ENCODE measurements around the gene NCF4. TPM values are rescaled to one million over a fixed set of nuclear protein-coding genes. Genes with fewer than 3 reads are reported as not detected.

NCF4 gene
- total and polyA plus RNA-seq, 2 of the 4 experiments (the other 2 are of a cell fraction), result not detected

GRCh38 chr22:36858156-36858555 lies 2.6 kb upstream of the NCF4 start:
- no peak overlapping the region for H3K23ac ChIP-seq (ENCODE audit: low read depth, low read length)
- H2AK5ac ChIP-seq (ENCODE audit: low read depth, low read length), result no peak overlapping the region
- intact Hi-C loops (cut with micrococcal nuclease), result no loop called here
- no peak overlapping the region for H2AK9ac ChIP-seq (replicated peaks; ENCODE audit: low read depth, low read length, poor library complexity)
- no peak overlapping the region for H2AFZ ChIP-seq (replicated peaks; ENCODE audit: low read length, poor library complexity)
- no CpG with 5 or more reads among the region's 9 CpGs for WGBS, 2 experiments (ENCODE audit: extremely low coverage in 2 of 2, insufficient read length in 1 of 2)
- TF ChIP-seq CHD1 (IDR thresholded peaks at IDR 0.05; ENCODE audit: low read depth, low read length) (no peak), POLR2A (IDR thresholded peaks at IDR 0.05; ENCODE audit: low read depth, low read length) (no peak), NFE2L2 (IDR thresholded peaks at IDR 0.05; ENCODE audit: low read depth, low read length) (no peak), MAZ (IDR thresholded peaks at IDR 0.05; ENCODE audit: borderline replicate concordance, low read depth, low read length) (no peak), RCOR1 (IDR thresholded peaks at IDR 0.05; ENCODE audit: insufficient replicate concordance, low read length) (no peak), CEBPB (IDR thresholded peaks at IDR 0.05; ENCODE audit: low read depth, low read length) (no peak)
- TF ChIP-seq, protein P1, sequence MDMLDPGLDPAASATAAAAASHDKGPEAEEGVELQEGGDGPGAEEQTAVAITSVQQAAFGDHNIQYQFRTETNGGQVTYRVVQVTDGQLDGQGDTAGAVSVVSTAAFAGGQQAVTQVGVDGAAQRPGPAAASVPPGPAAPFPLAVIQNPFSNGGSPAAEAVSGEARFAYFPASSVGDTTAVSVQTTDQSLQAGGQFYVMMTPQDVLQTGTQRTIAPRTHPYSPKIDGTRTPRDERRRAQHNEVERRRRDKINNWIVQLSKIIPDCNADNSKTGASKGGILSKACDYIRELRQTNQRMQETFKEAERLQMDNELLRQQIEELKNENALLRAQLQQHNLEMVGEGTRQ (IDR thresholded peaks at IDR 0.05; ENCODE audit: low read depth, low read length), result no peak
- TF ChIP-seq, protein P2, sequence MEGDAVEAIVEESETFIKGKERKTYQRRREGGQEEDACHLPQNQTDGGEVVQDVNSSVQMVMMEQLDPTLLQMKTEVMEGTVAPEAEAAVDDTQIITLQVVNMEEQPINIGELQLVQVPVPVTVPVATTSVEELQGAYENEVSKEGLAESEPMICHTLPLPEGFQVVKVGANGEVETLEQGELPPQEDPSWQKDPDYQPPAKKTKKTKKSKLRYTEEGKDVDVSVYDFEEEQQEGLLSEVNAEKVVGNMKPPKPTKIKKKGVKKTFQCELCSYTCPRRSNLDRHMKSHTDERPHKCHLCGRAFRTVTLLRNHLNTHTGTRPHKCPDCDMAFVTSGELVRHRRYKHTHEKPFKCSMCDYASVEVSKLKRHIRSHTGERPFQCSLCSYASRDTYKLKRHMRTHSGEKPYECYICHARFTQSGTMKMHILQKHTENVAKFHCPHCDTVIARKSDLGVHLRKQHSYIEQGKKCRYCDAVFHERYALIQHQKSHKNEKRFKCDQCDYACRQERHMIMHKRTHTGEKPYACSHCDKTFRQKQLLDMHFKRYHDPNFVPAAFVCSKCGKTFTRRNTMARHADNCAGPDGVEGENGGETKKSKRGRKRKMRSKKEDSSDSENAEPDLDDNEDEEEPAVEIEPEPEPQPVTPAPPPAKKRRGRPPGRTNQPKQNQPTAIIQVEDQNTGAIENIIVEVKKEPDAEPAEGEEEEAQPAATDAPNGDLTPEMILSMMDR (conservative IDR thresholded peaks at IDR 0.05; ENCODE audit: low read depth, low read length), result no peak
- DNase-seq (no peak), ATAC-seq (ENCODE audit: low read depth) (no peak)
- H4K20me1 ChIP-seq (ENCODE audit: insufficient read depth, low read length), result no peaks in the 10 kb centered on the region
- no peaks in the 10 kb centered on the region for H3K36me3 ChIP-seq (ENCODE audit: control insufficient read depth, insufficient read depth, low read length)
- H3K27ac ChIP-seq (ENCODE audit: insufficient read depth, low read length), result no peak overlapping the region
- H3K9me1 ChIP-seq (ENCODE audit: insufficient read depth, low read length), result no peaks in the 10 kb centered on the region
- BruUV-seq (replicated peaks), result no TSS peak
- no peak overlapping the region for H4K91ac ChIP-seq (ENCODE audit: insufficient read depth, low read depth, low read length)
- dilution Hi-C loops (cut with HindIII; ENCODE audit: low sequenced_read_pairs, unreplicated experiment), result no loop called here
- no peak overlapping the region for H2BK20ac ChIP-seq (ENCODE audit: low read depth, low read length)
- H3K9me3 ChIP-seq (ENCODE audit: control insufficient read depth, insufficient read depth, low read length), result no peaks in the 10 kb centered on the region
- no peaks in the 10 kb centered on the region for H3K79me1 ChIP-seq (ENCODE audit: low read depth in 1 of 2, low read length in 2 of 2)
- CTCF ChIA-PET, result no interaction called here
- no peak overlapping the region for H2BK15ac ChIP-seq (ENCODE audit: low read depth, low read length)
- H3K56ac ChIP-seq (ENCODE audit: extremely low read depth, insufficient read depth, low read length), result no peak overlapping the region
- H3K4me2 ChIP-seq (ENCODE audit: low read depth, low read length), result no peak overlapping the region
- no peak overlapping the region for H4K5ac ChIP-seq (ENCODE audit: low read depth, low read length)
- no peak overlapping the region for H3K14ac ChIP-seq (replicated peaks; ENCODE audit: low read depth, low read length)
- no peak overlapping the region for H3K18ac ChIP-seq (ENCODE audit: low read depth, low read length)
- no peak overlapping the region for H3K9ac ChIP-seq (ENCODE audit: low read depth, low read length)
- H4K8ac ChIP-seq (ENCODE audit: low read depth in 2 of 2, low read length in 2 of 2), result no peak overlapping the region
- in situ Hi-C loops (cut with MboI; ENCODE audit: low sequenced_read_pairs), result loop anchor here (5.0 kb wide), 1 partner anchor 311 kb away; no protein-coding TSS in a partner anchor
- no peak overlapping the region for H3K4ac ChIP-seq (ENCODE audit: low read depth, low read length)
- H2BK120ac ChIP-seq (ENCODE audit: low read depth, low read length), result no peak overlapping the region
- H3K4me1 ChIP-seq (ENCODE audit: control insufficient read depth, insufficient read depth, low read length), result no peaks in the 10 kb centered on the region
- H3K27me3 ChIP-seq (ENCODE audit: control insufficient read depth, insufficient read depth, low read length), result peaks cover 27% of the 10 kb centered on the region
- no peak overlapping the region for H3K4me3 ChIP-seq (ENCODE audit: insufficient read depth, low read depth, low read length)
- POLR2A ChIA-PET (ENCODE audit: unreplicated experiment), result no interaction called here
- no peak overlapping the region for H2BK5ac ChIP-seq (ENCODE audit: low read depth, low read length, poor library complexity, severe bottlenecking)

Measured in IMR-90 (cell line).